ENCODE data around the gene PSMA8. TPM values are rescaled to one million over a fixed set of nuclear protein-coding genes. Genes with fewer than 3 reads are reported as not detected.

The PSMA8 gene
- not detected for total RNA-seq

GRCh38 chr18:26133652-26134051 lies at the start of gene PSMA8:
Gene PSMA8 (plus strand): TSS chr18:26133869. CDS start chr18:26133966, 97 bp downstream.
- H3K4me3 ChIP-seq = peak within 1 kb of the TSS in 1 of 4 donors; percentile 2
- H3K4me1 ChIP-seq = no peaks in the 10 kb centered on the region
- DNase-seq (ENCODE audit: low spot score in 2 of 2) = no peak
- 65 to 89% methylated on average over 29 to 31 of the region's 31 CpGs for WGBS, 2 donors
- no peaks in the 10 kb centered on the region for H3K36me3 ChIP-seq
- H3K27ac ChIP-seq = no peak within 1 kb of the TSS
- TF ChIP-seq CTCF (IDR thresholded peaks at IDR 0.05) (no peak), EP300 (IDR thresholded peaks at IDR 0.05) (no peak), POLR2A (IDR thresholded peaks at IDR 0.05) (no peak)
- H3K9me3 ChIP-seq = no peaks in the 10 kb centered on the region
- H3K27me3 ChIP-seq = no peaks in the 10 kb centered on the region

- no peak for TF ChIP-seq POLR2A (IDR thresholded peaks at IDR 0.05)
- peak in 1 of 2 donors; percentile 21 for TF ChIP-seq EP300 (IDR thresholded peaks at IDR 0.05)
- Histone ChIP-seq H3K36me3 (peaks cover 0 to 38% (median 0%) of the 10 kb centered on the region in 3 donors), H3K4me1 (peaks cover 0 to 63% (median 14%) of the 10 kb centered on the region in 4 donors), H3K9me3 (no peaks in the 10 kb centered on the region), H3K4me3 (no peak overlapping the region), H3K27me3 (no peaks in the 10 kb centered on the region), H3K27ac (peak overlapping the region in 1 of 4 donors; percentile 61)
- DNase-seq (ENCODE audit: low spot score in 2 of 2) = no peak
- 54 to 61% methylated on average over 5 of the region's 5 CpGs for WGBS, 2 donors
These were observed 48.6 kb upstream of the PSMA8 start for GRCh38 chr18:26085056-26085455.

GRCh38 chr18:26086959-26087358 lies 46.7 kb upstream of the PSMA8 start:
- DNase-seq (ENCODE audit: low spot score in 2 of 2) = no peak
- no peaks in the 10 kb centered on the region for H3K27me3 ChIP-seq
- peak overlapping the region in 2 of 4 donors; percentile 17 to 97 for H3K27ac ChIP-seq
- peaks cover 0 to 27% (median 0%) of the 10 kb centered on the region in 3 donors for H3K36me3 ChIP-seq
- no peak overlapping the region for H3K4me3 ChIP-seq
- no peaks in the 10 kb centered on the region for H3K9me3 ChIP-seq
- no peak for TF ChIP-seq CTCF (IDR thresholded peaks at IDR 0.05)
- TF ChIP-seq EP300 (IDR thresholded peaks at IDR 0.05) = no peak
- no peak for TF ChIP-seq POLR2A (IDR thresholded peaks at IDR 0.05)
- H3K4me1 ChIP-seq = peaks cover 0 to 62% (median 14%) of the 10 kb centered on the region in 4 donors
- WGBS, 2 donors = 92 to 95% methylated on average over 6 of the region's 6 CpGs

- Histone ChIP-seq H3K9me3 (no peaks in the 10 kb centered on the region), H3K36me3 (peaks cover 0 to 16% (median 0%) of the 10 kb centered on the region in 3 donors), H3K4me3 (peak overlapping the region; percentile 60 to 98 (median 83)), H3K27ac (peak overlapping the region in 3 of 4 donors; percentile 14 to 98 (median 97)), H3K4me1 (peaks cover 0 to 55% (median 14%) of the 10 kb centered on the region in 4 donors), H3K27me3 (no peaks in the 10 kb centered on the region)
- DNase-seq (ENCODE audit: low spot score in 2 of 2) = no peak
- WGBS, 2 donors = 31 to 37% methylated on average over 3 of the region's 3 CpGs
- TF ChIP-seq CTCF (IDR thresholded peaks at IDR 0.05) = no peak
- TF ChIP-seq EP300 (IDR thresholded peaks at IDR 0.05) = no peak
- TF ChIP-seq POLR2A (IDR thresholded peaks at IDR 0.05) = no peak
These were observed 45.2 kb upstream of the PSMA8 start for GRCh38 chr18:26088487-26088886.

- Histone ChIP-seq H3K9me3 (no peaks in the 10 kb centered on the region), H3K27ac (peak overlapping the region; percentile 80 to 98 (median 97)), H3K36me3 (peaks cover 0 to 13% (median 0%) of the 10 kb centered on the region in 3 donors), H3K4me3 (peak overlapping the region; percentile 60 to 98 (median 83)), H3K4me1 (peaks cover 0 to 53% (median 11%) of the 10 kb centered on the region in 4 donors), H3K27me3 (no peaks in the 10 kb centered on the region)
- DNase-seq (ENCODE audit: low spot score in 2 of 2) = no peak
- TF ChIP-seq EP300 (IDR thresholded peaks at IDR 0.05) = no peak
- no peak for TF ChIP-seq CTCF (IDR thresholded peaks at IDR 0.05)
- TF ChIP-seq POLR2A (IDR thresholded peaks at IDR 0.05) = no peak
- 2% methylated on average over 22 to 34 of the region's 35 CpGs for WGBS, 2 donors
These were observed 44.2 kb upstream of the PSMA8 start for GRCh38 chr18:26089293-26090129.
